GM19372 (cell line): ENCODE results near the gene NFATC3.
"Not testable (repeated sequence)": the region's sequence is repeated elsewhere in the genome, so short reads cannot be mapped to it uniquely, and the experiment has no call there.

ENCODE experiments used
- ATAC-seq: cut with Tn5 transposase; IDR thresholded peaks from one replicate; pipeline ENCODE4 v1.9.1; 2021; ENCODE audit warnings: mild to moderate bottlenecking, low read depth, moderate library complexity; ENCODE audit not compliant: unreplicated experiment

The NFATC3 gene

DNA sequence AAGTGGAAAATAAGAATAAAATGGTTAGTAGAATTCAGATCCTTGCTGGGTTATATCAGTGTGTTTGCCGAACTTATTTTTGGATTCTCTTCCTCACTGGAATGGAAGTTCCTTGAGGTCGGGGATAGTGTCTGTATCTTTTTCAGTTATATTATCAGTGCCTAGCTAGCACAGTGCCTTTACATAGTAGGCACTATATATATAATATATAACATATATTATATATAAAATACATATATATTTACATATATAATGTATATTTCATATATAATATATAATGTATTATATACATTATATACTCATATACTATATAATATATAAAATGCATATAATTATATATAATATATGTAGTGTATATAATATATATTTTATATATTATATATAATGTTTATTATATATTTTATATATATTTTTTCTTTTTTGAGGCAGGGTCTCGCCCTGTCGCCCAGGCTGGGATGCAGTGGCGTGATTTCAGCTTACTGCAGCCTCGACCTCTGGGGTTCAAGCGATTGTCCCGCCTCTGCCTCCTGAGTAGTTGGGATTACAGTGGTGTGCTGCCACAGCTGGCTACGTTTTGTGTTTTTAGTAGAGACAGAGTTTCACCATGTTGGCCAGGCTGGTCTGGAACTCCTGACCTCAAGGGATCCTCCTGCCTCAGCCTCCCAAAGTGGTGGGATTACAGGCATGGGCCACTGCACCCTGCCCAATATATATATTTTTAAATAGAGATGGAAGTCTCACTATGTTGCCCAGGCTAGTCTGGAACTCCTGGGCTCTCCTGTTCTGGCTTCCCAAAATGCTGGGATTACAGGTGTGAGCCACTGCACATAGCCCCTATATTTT, 3.2 kb downstream of the NFATC3 start:
- ATAC-seq, result no peak

DNA sequence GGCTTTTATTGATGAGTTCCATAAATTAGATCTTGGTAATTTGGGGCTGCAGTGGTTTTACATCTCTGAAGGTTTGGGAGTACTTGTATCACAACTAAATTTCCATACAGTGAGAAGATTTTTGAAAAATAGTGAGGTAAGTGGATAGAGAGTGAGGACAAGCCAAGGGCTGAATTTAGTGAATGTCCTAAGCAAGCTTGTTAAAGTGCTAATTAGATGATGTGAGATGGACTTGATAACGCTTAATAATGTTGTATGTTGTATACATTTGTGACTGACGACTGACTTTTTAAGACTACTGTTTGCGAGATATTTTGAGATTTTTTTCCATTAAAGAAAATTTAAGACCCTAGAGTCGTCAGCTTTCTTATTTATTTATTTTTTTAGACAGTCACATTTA, 3.9 kb downstream of the NFATC3 start:
- no peak for ATAC-seq

DNA sequence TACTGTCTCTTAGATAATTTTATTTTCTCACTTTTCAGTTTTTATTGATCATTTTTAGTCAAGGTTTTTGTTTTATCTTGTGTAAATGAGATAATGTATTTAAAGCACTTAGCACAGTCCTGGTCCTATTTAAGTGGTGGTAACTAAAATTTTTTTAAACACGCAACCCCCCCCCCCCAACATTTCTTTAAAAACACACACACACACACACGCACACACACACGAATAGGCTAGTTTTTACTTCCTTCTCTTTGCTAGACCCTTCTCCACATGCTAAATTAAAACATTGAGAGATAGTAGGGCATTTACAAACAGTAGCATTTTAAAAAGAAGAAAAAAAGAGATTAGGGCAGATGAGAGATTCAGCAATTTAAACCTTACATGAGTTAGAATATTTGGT, 5.0 kb downstream of the NFATC3 start:
- ATAC-seq, result no peak

GRCh38 chr16:68090533-68090932, 5.4 kb downstream of the NFATC3 start:
- ATAC-seq, result no peak

- ATAC-seq, result no peak
These were observed 6.5 kb downstream of the NFATC3 start for GRCh38 chr16:68091380-68092261.

GRCh38 chr16:68092275-68092674, 7.1 kb downstream of the NFATC3 start:
- not testable (repeated sequence) for ATAC-seq

DNA sequence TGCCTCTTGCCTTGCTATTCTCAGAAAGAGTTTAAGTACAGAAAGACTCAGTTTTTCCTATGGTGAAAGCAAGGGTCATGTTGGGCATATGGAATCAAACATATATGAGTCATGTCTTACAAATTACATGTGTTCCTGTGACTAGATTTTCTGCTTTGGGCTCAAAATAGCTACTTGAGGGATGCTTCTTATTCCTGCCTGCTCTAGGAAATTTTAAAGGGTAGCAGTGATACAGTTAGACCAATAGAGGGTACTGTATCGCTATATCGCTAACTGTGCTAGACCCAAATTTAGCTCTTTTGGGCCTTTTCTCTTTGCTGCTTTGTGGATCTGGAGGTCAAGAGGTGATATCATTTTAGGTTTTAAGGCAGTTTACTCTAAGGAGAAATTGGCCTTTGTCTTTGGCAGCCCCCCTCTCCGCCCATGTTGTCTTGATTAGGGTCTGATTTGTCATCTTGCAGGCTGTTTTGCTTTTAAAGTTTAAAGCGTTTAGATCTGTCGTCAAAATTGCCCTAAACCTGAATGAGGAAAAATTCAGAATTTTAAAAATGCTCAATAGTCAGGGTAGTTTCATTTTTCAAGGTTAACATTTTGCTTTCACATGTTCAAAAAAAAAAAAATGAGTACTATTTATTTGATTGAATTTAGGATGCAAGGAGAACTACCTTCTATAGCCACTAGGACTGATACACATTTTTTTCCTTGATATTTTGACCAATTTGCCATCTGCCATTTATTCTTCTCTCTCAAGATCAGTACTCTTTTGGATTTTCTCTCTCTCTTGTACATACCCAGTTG, 8.8 kb downstream of the NFATC3 start:
- no peak for ATAC-seq

DNA sequence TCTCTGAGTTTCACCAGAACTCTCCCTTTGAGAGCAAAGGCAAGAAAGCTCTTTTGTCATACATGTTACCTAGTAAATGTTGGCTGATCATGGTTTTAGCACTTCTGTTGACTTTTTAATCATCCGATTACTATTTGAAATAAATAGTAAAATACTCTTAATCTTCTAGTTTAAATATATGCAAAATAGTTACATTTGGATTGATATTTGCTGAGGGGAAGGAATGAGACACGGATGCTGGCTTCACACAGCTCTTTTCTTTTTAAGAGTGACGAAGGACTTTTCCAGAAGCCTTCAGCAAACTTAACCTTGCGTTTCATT, 9.4 kb downstream of the NFATC3 start:
- ATAC-seq, result no peak

DNA sequence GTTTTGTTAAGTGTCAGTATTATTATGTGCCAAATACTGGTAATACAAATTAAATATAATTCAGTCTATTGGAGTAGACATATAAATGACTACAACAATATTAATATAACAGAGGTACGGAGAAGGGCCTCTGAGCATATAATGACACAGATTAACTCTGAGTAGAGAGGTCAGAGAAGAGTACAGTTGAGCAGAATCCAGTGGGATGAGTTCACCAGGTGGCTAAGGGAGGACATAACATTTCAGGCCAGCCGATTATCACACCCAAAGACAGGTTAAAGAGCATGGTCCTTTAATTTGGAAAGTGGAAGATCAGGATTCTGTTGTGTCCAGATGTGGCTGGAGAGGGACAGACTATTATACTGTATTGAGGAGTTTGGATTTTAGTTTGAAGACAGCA, 11.3 kb downstream of the NFATC3 start:
- ATAC-seq, result no peak

DNA sequence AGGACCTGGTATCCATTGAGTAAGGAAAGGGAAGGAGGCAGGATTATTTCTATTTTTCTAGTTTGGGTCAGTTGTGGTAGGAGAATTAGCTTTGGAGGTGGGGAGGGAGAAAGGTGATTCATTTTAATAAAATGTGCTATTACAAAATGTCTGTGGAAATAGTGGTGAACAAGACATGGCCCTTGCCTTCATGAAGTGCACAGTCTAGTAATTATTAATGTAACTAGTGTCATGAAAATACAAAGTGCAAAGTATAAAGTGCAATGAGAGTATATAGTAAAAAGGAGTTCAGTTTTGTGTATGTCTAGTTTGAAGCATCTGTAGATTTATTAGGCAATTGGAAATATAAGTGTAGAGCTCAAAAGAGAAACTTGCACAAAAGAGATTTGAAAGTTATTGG, 11.9 kb downstream of the NFATC3 start:
- no peak for ATAC-seq

DNA sequence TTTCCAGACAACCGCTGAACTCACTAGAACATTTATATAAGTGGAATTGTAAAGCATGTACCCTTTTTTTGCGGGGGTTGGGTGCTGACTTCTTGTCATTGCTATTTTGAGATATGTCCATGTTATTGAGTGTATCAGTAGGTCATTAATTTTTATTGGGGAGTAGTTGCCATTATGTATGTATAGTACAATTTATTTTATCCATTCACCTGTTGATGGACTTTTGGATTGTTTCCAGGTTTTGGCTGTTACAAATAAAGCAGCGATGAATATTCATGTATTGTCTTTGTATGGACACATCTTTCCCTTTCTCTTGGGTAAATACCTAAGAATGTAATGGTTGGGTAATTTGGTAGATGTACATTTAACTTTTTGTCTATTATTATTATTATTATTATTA, 12.7 kb downstream of the NFATC3 start:
- ATAC-seq, result no peak

GRCh38 chr16:68100488-68100887, 15.3 kb downstream of the NFATC3 start:
- no peak for ATAC-seq

DNA sequence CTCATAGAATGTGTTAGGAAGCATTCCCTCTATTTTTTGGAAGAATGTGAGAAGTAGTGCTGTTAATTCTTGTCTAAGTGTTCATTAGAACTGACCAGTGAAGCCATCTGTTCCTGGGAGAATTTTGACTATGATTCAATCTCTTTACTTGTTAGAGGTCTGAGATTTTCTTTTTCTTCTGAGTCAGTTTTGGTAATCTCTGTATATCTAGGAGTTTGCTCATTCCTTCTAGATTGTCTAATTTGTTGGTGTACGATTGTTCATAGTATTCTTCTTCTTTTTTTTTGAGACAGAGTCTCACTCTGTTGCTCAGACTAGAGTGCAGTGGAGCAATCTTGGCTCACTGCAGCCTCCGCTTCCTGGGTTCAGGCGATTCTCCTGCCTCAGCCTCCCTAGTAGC, 20.4 kb downstream of the NFATC3 start:
- ATAC-seq, result no peak

DNA sequence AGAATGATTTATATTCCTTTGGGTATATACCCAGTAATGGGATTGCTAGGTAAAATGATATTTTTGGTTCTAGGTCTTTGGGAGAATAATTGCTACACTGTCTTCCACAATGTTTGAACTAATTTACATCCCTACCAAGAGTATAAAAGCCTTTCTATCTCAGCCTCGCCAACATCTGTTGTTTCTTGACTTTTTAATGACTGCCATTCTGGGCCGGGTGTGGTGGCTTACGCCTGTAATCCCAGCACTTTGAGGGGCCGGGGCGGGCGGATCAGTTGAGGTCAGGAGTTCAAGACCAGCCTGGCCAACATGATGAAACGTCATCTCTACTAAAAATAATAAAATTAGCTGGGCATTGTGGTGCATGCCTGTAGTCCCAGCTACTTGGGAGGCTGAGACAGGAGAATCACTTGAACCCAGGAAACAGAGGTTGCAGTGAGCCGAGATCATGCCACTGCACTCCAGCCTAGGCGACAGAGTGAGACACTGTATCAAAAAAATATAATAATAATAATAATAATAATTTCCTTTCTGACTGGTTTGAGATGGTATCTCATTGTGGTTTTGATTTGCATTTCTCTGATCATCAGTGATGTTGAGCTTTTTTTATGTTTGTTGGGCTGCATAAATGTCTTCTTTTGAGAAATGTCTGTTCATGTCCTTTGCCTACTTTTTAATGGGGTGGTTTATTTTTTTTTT, 22.2 kb downstream of the NFATC3 start:
- not testable (repeated sequence) for ATAC-seq

- ATAC-seq, result not testable (repeated sequence)
These were observed 24.0 kb downstream of the NFATC3 start for GRCh38 chr16:68109156-68109555.

DNA sequence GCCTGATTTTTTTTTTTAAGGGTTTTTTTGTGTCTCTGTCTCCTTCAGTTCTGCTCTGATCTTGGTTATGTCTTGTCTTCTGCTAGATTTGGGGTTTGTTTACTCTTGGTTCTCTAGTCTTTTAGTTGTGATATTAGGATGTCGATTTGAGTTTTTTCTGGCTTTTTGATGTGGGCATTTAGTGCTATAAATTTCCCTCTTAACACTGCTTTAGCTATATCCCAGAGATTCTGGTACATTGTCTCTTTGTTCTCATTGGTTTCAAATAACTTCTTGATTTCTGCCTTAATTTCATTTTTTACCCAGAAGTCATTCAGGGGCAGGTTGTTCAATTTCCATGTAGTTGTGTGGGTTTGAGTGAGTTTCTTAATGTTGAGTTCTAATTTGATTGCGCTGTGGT, 25.4 kb downstream of the NFATC3 start:
- ATAC-seq, result not testable (repeated sequence)

DNA sequence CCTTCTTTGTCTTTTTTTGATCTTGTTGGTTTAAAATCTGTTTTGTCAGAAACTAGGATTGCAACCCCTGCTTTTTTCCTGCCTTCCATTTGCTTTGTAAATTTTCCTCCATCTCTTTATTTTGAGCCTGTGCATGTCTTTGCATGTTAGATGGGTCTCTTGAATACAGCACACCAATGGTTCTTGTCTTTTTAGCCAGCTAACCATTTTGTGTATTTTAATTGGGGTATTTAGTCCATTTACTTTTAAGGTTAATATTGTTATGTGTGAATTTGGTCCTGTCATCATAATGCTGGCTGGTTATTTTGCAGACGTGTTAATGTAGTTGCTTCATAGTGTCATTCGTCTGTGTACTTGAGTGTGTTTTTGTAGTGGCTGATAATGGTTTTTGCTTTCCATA, 26.2 kb downstream of the NFATC3 start:
- ATAC-seq, result no peak

DNA sequence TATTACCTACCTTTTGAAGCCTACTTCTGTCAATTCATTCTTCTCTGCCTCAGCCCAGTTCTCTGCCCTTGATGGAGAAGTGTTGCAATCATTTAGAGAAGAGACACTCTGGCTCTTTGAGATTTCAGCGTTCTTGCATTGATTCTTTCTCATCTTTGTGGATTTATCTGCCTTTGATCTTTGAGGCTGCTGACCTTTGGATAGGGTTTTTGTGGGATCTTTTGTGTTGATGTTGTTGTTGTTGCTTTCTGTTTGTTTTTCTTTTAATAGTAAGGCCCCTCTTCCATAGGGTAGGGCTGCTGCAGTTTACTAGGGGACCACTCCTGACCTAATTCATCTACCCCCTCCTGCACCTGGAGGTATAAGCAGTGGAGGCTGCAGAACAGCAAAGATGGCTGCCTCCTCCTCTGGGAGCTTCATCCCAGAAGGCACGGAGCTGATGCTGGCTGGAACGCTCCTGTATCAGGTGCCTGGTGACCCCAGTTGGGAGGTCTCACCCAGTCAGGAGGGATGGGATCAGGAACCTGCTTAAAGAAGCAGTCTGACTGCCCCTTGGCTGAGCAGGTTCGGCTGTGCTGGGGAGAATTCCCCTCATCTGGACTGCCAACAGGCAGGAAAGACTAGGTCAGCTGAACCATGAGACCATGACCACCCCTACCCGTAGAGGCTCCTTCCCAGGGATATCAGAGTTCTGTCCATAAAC, 28.0 kb downstream of the NFATC3 start:
- ATAC-seq, result no peak

GRCh38 chr16:68113765-68114240, 28.6 kb downstream of the NFATC3 start:
- no peak for ATAC-seq

- ATAC-seq, result not testable (repeated sequence)
These were observed 29.8 kb downstream of the NFATC3 start for GRCh38 chr16:68114939-68115338.
